Lower lobe of right lung (tissue), 2 donors: Measurements from ENCODE around the gene ADAMTSL5. TPM values are rescaled to one million over a fixed set of nuclear protein-coding genes. Genes with fewer than 3 reads are reported as not detected.

Experiments
- ATAC-seq, 2 donors: fragments of 200-7000 bp; cut with Tn5 transposase; one replicate each; pipeline ENCODE4 v1.9.1; 2020 to 2022; ENCODE audit warnings: mild to moderate bottlenecking in 2 of 2, moderate library complexity in 2 of 2
- DNase-seq: peaks from one replicate; pipeline ENCODE4 v3.0.0-alpha.2; 2020
- H3K27ac ChIP-seq: fragments of 200-600 bp; one replicate; pipeline ENCODE4 v1.8.0; 2022
- H3K27me3 ChIP-seq: fragments of 200-600 bp; one replicate; pipeline ENCODE4 v1.8.0; 2022; ENCODE audit warnings: low read depth
- H3K36me3 ChIP-seq: fragments of 200-600 bp; one replicate; pipeline ENCODE4 v1.8.0; 2022; ENCODE audit warnings: mild to moderate bottlenecking
- H3K4me1 ChIP-seq: fragments of 200-600 bp; one replicate; pipeline ENCODE4 v1.8.0; 2022
- H3K4me3 ChIP-seq: fragments of 200-600 bp; one replicate; pipeline ENCODE4 v1.8.0; 2022; ENCODE audit warnings: mild to moderate bottlenecking
- H3K9me3 ChIP-seq: fragments of 200-600 bp; one replicate; pipeline ENCODE4 v1.8.0; 2022
- intact Hi-C: fragments of 100-400 bp; cut with DNase I; formaldehyde crosslinking; loops from one replicate; pipeline ENCODE4 v1.11.0; 2022
- total RNA-seq: library from RNA; stranded (reverse); fragmentation: NEBNext Ultra II Directional; extraction: Animal tissue kit (Norgen Biotek cat#: 25700); gene quantifications from one replicate; pipeline ENCODE4 v1.2.1, GENCODE V29; 2021
- TF ChIP-seq, protein P1 (sequence below): fragments of 200-600 bp; IDR thresholded peaks from one replicate; pipeline ENCODE4 v1.8.0; 2022; ENCODE audit warnings: antibody characterized with exemption, mild to moderate bottlenecking
- donor health status: DM: no; HTN: yes; CAD: no; lungs with severe emphysema.

The ADAMTSL5 gene
- total RNA-seq, 1 donor from 2014 or later: 3.3 TPM

DNA sequence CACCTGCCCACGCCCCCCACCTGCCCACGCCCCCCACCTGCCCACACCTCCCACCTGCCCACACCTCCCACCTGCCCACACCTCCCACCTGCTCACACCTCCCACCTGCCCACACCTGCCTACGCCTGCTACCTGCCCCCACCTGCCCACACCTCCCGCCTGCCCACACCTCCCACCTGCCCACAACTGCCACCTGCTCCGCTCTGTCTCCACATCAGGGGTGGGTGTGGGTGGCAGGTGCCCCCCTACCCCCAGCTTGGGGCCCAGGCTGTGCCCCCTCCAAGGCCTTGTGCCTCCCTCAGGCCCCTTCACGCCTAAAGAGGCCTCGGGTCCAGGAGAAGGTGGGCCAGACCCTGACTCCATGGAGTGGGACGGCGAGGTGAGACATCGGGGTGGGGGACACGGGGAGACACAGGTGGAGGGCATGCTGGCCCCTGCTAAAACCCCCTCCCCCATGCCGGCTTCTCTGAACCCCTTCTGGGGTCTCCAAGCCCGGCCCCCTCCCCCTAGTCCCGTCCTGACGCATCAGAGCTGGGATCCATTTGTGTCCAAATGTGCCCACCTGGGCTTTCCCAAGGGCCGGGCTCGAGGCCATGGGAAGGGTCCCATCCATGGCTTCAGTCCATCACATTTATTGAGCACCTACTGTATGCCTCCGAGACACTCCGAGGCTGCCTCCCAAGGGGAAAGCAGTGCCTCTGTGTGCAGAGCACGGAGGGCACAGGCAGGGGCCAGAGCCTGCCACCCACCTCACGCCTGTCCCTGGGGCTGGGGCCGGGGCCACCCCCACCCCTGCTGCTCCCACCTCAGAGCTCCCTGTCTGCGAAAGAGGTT lies 16.0 kb upstream of the ADAMTSL5 start:
- no peak for DNase-seq
- H3K4me3 ChIP-seq: no peak overlapping the region
- no peaks in the 10 kb centered on the region for H3K4me1 ChIP-seq
- H3K9me3 ChIP-seq: no peaks in the 10 kb centered on the region
- peaks cover 52% of the 10 kb centered on the region for H3K27me3 ChIP-seq
- TF ChIP-seq, protein P1, sequence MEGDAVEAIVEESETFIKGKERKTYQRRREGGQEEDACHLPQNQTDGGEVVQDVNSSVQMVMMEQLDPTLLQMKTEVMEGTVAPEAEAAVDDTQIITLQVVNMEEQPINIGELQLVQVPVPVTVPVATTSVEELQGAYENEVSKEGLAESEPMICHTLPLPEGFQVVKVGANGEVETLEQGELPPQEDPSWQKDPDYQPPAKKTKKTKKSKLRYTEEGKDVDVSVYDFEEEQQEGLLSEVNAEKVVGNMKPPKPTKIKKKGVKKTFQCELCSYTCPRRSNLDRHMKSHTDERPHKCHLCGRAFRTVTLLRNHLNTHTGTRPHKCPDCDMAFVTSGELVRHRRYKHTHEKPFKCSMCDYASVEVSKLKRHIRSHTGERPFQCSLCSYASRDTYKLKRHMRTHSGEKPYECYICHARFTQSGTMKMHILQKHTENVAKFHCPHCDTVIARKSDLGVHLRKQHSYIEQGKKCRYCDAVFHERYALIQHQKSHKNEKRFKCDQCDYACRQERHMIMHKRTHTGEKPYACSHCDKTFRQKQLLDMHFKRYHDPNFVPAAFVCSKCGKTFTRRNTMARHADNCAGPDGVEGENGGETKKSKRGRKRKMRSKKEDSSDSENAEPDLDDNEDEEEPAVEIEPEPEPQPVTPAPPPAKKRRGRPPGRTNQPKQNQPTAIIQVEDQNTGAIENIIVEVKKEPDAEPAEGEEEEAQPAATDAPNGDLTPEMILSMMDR: no peak
- no peaks in the 10 kb centered on the region for H3K36me3 ChIP-seq
- intact Hi-C loops: no loop called here
- peak in 1 of 2 donors; percentile 5 for ATAC-seq
- no peak overlapping the region for H3K27ac ChIP-seq

DNA sequence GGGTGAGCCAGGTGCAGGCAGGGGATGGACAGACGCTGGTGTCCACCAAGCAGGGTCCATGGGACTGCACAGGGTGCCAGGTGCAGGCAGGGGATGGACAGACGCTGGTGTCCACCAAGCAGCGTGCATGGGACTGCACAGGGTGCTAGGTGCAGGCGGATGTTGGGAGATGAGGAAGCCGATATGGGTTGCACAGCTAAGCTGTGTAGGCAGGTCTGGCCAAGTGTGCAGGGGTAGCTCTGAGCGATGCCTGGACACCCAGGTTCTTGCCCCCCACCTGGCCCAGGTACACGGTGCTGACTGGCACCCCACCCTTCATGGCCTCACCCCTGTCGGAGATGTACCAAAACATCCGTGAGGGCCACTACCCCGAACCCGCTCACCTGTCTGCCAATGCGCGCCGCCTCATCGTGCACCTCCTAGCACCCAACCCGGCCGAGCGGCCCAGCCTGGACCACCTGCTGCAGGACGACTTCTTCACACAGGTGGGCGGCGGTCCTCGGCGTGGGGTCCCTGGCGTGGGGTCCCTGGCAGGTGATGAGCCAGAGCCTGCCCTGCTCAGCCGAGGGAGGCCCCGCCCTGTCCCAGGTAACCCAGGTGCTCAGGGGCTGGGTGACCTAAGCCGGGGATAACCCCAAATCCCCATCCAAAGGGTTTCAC lies 15.0 kb upstream of the ADAMTSL5 start:
- no peak for DNase-seq
- H3K27me3 ChIP-seq: peaks cover 63% of the 10 kb centered on the region
- H3K4me3 ChIP-seq: no peak overlapping the region
- H3K36me3 ChIP-seq: no peaks in the 10 kb centered on the region
- ATAC-seq: no peak
- no peak overlapping the region for H3K27ac ChIP-seq
- TF ChIP-seq, protein P1: no peak
- no peaks in the 10 kb centered on the region for H3K9me3 ChIP-seq
- H3K4me1 ChIP-seq: no peaks in the 10 kb centered on the region
- intact Hi-C loops: no loop called here

DNA sequence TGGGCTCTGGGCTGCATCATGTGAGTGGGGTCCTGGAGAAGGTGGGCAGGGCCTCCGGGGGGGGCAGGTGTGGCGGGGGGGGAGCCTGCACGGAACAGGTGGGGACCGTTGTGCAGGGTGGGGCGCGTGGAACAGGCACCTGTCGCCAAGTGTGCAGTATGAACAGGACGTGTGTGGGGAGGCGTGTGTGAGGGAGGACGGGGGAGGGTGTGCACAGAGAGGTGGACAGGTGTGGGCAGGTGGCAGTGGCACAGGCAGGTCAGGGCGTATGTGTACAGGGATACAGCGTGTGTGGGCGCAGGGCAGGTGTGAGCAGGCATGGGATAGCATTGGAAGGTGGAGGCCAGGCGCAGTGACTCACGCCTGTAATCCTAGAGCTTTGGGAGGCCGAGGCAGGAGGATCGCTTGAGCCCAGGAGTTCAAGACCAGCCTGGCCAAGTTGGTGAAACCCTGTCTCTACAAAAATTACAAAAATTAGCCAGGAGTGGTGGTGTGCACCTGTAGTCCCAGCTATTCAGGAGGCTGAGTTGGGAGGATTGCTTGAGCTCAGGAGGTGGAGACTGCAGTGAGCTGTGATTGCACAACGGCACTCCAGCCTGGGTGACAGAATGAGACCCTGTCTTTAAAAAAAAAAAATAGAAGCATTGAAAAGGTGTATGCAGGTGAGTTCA lies 14.3 kb upstream of the ADAMTSL5 start:
- Histone ChIP-seq H3K27ac (no peak overlapping the region), H3K9me3 (no peaks in the 10 kb centered on the region), H3K27me3 (peaks cover 66% of the 10 kb centered on the region), H3K36me3 (no peaks in the 10 kb centered on the region), H3K4me3 (no peak overlapping the region), H3K4me1 (no peaks in the 10 kb centered on the region)
- intact Hi-C loops: no loop called here
- DNase-seq (no peak), ATAC-seq (no peak)
- TF ChIP-seq, protein P1: no peak

DNA sequence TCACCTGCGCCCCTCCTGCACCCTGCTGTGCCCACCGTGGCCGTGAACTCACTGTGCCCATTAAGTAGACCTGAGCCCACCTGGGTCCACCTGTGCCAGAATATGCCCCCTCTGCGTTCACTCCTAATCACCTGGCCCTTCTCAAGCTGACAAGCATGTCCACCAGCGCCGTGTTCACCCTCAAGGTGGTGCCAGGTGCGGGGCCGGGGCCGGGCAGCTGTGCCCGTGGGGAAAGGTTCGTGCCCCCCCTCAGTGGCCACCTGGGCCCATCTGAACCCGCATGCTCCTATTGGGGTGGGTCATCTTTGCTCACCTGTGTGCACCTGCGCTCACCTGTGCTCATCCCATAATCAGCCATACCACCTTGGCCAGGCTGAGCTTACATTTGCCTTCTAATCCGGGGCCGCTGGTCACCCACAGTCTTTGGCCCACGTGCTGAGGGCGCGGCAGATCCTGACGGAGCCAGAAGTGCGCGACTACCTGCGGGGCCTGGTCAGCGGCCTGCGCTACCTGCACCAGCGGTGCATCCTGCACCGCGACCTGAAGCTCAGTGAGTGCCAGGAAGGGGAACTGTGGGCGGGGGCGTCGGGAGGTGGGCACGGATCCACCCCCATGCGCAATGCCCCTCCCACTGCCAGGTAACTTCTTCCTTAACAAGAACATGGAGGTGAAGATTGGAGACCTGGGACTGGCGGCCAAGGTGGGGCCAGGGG lies 13.4 kb upstream of the ADAMTSL5 start:
- no peak for DNase-seq
- no peaks in the 10 kb centered on the region for H3K36me3 ChIP-seq
- H3K4me3 ChIP-seq: no peak overlapping the region
- intact Hi-C loops: no loop called here
- TF ChIP-seq, protein P1: no peak
- H3K27me3 ChIP-seq: peaks cover 69% of the 10 kb centered on the region
- no peak for ATAC-seq
- no peak overlapping the region for H3K27ac ChIP-seq
- no peaks in the 10 kb centered on the region for H3K9me3 ChIP-seq
- H3K4me1 ChIP-seq: no peaks in the 10 kb centered on the region

DNA sequence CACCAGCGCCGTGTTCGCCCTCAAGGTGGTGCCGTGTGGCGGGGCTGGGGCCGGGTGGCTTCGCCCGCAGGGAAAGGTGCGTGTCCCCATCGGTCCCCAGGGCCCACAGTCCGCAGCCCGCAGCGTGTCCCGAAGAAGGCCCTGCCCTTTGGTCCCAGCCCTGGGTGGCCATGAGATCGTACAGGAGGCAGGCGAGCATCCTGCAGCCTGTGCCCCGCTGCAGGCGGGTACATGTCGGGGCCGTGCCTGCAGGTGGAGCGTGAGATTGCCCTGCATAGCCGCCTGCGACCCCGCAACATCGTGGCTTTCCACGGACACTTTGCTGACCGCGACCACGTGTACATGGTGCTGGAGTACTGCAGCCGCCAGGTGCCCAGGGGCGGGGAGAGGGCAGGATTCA lies 12.5 kb upstream of the ADAMTSL5 start:
- no peak for DNase-seq
- Histone ChIP-seq H3K4me3 (no peak overlapping the region), H3K4me1 (no peaks in the 10 kb centered on the region), H3K36me3 (no peaks in the 10 kb centered on the region), H3K9me3 (no peaks in the 10 kb centered on the region), H3K27ac (no peak overlapping the region), H3K27me3 (peaks cover 69% of the 10 kb centered on the region)
- intact Hi-C loops: no loop called here
- ATAC-seq: no peak
- TF ChIP-seq, protein P1: no peak
